Measurements from ENCODE around the gene KRTAP1-1. TPM values are rescaled to one million over a fixed set of nuclear protein-coding genes. Genes with fewer than 3 reads are reported as not detected.
"Not testable (repeated sequence)": the region's sequence is repeated elsewhere in the genome, so short reads cannot be mapped to it uniquely, and the experiment has no call there.

The KRTAP1-1 gene, protein sequence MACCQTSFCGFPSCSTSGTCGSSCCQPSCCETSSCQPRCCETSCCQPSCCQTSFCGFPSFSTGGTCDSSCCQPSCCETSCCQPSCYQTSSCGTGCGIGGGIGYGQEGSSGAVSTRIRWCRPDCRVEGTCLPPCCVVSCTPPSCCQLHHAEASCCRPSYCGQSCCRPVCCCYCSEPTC
- not detected for total RNA-seq
- long read RNA-seq, donor 1 = 0 reads
- long read RNA-seq, donor 2 = 0 reads

GRCh38 chr17:41040783-41041571, at the start of gene KRTAP1-1:
TSS of gene KRTAP1-1 (minus strand) at chr17:41041450. CDS start at chr17:41041397, 53 bp downstream.
- DNase-seq; intact Hi-C loops (cut with DNase I, micrococcal nuclease); ATAC-seq; H3K36me3 ChIP-seq (ENCODE audit: low read depth); H3K9me3 ChIP-seq; H3K4me1 ChIP-seq (ENCODE audit: low read depth); H3K4me3 ChIP-seq: not testable (repeated sequence)

DNA sequence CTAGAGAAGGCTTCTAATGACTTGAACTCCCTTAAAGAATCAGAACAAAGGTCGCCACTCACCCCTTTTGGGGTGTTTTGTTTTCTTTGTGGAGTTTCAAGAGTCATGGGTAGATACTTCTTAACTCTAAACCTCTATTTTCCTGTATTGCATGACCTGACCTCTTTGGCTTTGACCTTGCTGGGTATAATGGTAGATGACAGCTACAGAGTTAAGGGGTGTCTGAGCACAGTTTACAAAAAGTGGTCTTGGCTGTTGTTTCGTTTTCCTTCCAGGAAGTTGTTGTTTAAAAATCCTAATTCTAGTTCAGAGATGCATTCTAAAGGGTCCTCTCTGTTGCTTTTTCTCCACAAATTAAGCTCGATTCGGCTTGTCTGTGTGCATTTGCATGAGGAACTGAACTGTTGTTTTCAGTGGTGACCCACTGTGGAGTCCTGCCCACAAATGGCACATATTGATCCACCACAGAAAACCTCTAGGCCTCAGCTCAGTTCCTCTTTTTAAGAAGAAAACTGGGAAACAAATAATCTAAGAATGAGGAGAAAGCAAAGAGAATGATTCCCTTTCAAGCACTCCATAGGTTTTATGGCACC, 47.6 kb upstream of the KRTAP1-1 start:
- H3K36me3 ChIP-seq (ENCODE audit: low read depth); H3K9me3 ChIP-seq; DNase-seq; H3K4me3 ChIP-seq; ATAC-seq; H3K4me1 ChIP-seq (ENCODE audit: low read depth); intact Hi-C loops (cut with DNase I, micrococcal nuclease): not testable (repeated sequence)

DNA sequence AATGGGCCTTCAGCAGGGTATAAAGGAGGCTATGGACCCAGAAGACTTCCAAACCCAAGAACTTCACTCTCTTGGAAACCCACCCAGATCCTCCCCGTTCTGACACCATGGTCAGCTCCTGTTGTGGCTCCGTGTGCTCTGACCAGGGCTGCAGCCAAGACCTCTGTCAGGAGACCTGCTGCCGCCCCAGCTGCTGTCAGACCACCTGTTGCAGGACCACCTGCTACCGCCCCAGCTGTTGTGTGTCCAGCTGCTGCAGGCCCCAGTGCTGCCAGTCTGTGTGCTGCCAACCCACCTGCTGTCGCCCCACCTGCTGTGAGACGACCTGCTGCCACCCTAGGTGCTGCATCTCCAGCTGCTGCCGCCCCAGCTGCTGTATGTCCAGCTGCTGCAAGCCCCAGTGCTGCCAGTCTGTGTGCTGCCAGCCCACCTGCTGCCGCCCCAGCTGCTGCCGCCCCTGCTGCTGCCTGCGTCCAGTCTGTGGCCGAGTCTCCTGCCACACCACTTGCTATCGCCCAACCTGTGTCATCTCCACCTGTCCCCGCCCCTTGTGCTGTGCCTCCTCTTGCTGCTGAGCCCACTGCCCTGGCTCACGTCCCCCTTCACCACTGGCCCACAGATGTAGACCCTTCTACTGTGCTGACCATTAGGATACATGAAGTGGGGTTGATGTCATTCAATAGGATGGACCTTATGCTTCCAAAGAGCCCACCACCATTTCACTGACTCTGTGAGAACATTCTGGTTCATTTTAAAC, 43.0 kb upstream of the KRTAP1-1 start, which contains the start of gene KRTAP4-7:
Gene KRTAP4-7, plus strand, starts transcription at position 51 of the 757 bp plus-strand sequence. Its CDS starts 57 bp downstream, at position 108.
- ATAC-seq; intact Hi-C loops (cut with DNase I, micrococcal nuclease): not testable (repeated sequence)

DNA sequence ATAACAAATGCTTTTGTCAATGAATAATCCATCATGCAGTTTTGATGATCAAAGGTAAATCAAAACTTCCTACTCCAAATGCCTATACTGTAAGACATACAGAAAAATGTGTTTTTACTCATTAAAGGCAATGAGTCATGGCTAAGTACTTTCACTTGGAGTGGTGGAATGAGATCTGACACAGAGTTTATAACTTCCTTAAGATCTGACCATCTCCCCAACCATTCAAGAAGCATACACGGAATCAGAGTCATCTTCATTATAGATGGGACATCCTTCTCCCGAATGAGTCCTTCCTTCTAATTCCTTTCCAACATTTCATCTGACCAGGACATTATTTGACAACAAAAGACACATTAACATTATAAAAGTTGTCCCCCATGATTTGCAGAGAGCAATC, 42.2 kb upstream of the KRTAP1-1 start:
- ATAC-seq; intact Hi-C loops (cut with DNase I, micrococcal nuclease); H3K4me1 ChIP-seq (ENCODE audit: low read depth); H3K36me3 ChIP-seq (ENCODE audit: low read depth); H3K4me3 ChIP-seq; H3K9me3 ChIP-seq; DNase-seq: not testable (repeated sequence)

More for the DNA sequence above, 43.0 kb upstream of the KRTAP1-1 start, which contains the start of gene KRTAP4-7:
- not testable (repeated sequence) for DNase-seq; H3K9me3 ChIP-seq; H3K4me3 ChIP-seq; H3K36me3 ChIP-seq (ENCODE audit: low read depth); H3K4me1 ChIP-seq (ENCODE audit: low read depth)

GRCh38 chr17:41082626-41083025, 41.4 kb upstream of the KRTAP1-1 start:
- no peak for TF ChIP-seq CTCF (IDR thresholded peaks at IDR 0.05)
- intact Hi-C loops (cut with DNase I, micrococcal nuclease) = no loop called here
- H3K36me3 ChIP-seq (ENCODE audit: low read depth) = no peaks in the 10 kb centered on the region
- no peak overlapping the region for H3K4me3 ChIP-seq
- ATAC-seq (no peak), DNase-seq (no peak)
- H3K4me1 ChIP-seq (ENCODE audit: low read depth) = no peaks in the 10 kb centered on the region
- H3K9me3 ChIP-seq = no peaks in the 10 kb centered on the region

GRCh38 chr17:41076788-41077187, 35.5 kb upstream of the KRTAP1-1 start:
- H3K36me3 ChIP-seq (ENCODE audit: low read depth) = no peaks in the 10 kb centered on the region
- H3K4me1 ChIP-seq (ENCODE audit: low read depth) = no peaks in the 10 kb centered on the region
- ATAC-seq = no peak
- no peaks in the 10 kb centered on the region for H3K9me3 ChIP-seq
- no peak overlapping the region for H3K4me3 ChIP-seq
- TF ChIP-seq CTCF (IDR thresholded peaks at IDR 0.05) = no peak
- intact Hi-C loops (cut with DNase I, micrococcal nuclease) = no loop called here
- DNase-seq = no peak

GRCh38 chr17:41073676-41074075, 32.4 kb upstream of the KRTAP1-1 start:
- DNase-seq (no peak), ATAC-seq (no peak)
- intact Hi-C loops (cut with DNase I, micrococcal nuclease) = no loop called here
- Histone ChIP-seq H3K4me3 (no peak overlapping the region), H3K4me1 (ENCODE audit: low read depth) (no peaks in the 10 kb centered on the region), H3K9me3 (no peaks in the 10 kb centered on the region), H3K36me3 (ENCODE audit: low read depth) (no peaks in the 10 kb centered on the region)
- no peak for TF ChIP-seq CTCF (IDR thresholded peaks at IDR 0.05)
